HG03103 (cell line): Measurements from ENCODE around the gene RAPSN.
A peak's percentile ranks its signal among the peaks of the same experiment; 100 is the strongest.

Source experiments
- ATAC-seq: cut with Tn5 transposase; IDR thresholded peaks from one replicate; pipeline ENCODE4 v1.9.1; 2021; ENCODE audit warnings: low read depth; ENCODE audit not compliant: unreplicated experiment

The RAPSN gene

GRCh38 chr11:47436726-47437125, 12.2 kb downstream of the RAPSN start:
- ATAC-seq, result no peak

- ATAC-seq, result no peak
These were observed 13.2 kb downstream of the RAPSN start for GRCh38 chr11:47435687-47436086.

- ATAC-seq, result no peak
These were observed 14.7 kb downstream of the RAPSN start for GRCh38 chr11:47434011-47434786.

DNA sequence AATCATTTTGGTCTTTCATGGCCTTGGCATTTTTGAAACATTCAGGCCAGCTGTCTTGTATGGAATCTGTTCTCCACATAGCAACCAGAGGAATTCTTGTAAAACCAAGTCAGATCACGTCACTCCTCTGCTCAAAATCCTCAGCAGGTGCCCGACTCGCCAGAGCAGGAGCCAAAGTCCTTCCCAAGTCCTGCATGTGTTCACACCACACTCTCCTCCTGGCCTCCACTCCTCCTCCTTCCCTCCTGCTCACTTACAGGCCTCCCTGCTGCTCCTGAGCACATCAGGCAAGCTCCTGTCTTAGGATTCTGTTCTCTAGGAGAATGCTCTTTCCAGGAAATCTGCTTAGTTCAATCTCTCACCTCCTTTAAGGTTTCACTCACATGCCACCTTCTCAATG, 15.8 kb downstream of the RAPSN start:
- no peak for ATAC-seq

DNA sequence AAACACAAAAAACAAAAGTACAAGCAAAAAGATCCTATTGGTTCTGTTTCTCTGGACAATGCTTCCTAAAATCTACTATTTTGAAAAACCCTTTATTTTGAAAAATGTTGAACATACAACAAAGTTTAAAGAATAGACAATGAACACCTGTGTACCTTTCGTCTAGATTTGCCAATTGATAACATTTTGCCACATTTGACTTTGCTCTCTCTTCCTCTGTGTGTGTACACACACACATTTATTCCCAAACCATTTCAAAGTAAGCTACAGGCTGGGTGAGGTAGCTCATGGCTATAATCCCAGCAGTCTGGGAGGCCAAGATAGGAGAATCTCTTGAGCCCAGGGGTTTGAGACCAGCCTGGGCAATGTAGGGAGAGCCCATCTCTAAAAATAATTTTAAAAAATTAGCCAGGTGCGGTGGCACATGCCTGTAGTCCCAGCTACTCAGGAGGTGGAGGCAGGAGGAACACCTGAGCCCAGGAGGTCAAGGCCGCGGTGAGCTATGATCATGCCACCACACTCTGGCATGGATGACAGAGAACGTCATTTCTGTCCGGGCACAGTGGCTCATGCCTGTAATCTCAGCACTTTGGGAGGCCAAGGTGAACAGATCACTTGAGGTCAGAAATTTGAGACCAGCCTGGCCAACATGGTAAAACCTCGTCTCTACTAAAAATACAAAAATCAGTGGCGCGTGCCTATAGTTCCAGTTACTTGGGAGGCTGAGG, 17.4 kb downstream of the RAPSN start:
- ATAC-seq, result no peak

DNA sequence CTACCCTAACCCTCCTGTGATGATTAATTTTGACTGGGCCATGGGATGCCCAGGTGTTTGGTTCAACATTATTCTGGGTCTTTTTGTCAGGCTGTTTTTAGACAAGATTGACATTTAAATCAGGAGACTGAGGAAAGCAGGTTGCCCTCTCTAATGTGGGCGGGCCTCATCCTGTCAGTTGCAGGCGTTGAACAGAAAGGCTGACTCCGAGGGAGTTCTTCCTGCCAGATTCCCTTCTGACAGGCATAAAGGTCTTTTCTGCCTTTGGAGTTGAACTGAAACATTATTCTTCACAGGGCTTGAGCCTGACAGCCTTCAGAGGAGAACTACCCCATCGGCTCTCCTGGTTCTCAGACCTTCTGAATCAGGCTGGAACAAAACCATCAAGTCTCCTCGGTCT, 18.4 kb downstream of the RAPSN start:
- ATAC-seq, result no peak

DNA sequence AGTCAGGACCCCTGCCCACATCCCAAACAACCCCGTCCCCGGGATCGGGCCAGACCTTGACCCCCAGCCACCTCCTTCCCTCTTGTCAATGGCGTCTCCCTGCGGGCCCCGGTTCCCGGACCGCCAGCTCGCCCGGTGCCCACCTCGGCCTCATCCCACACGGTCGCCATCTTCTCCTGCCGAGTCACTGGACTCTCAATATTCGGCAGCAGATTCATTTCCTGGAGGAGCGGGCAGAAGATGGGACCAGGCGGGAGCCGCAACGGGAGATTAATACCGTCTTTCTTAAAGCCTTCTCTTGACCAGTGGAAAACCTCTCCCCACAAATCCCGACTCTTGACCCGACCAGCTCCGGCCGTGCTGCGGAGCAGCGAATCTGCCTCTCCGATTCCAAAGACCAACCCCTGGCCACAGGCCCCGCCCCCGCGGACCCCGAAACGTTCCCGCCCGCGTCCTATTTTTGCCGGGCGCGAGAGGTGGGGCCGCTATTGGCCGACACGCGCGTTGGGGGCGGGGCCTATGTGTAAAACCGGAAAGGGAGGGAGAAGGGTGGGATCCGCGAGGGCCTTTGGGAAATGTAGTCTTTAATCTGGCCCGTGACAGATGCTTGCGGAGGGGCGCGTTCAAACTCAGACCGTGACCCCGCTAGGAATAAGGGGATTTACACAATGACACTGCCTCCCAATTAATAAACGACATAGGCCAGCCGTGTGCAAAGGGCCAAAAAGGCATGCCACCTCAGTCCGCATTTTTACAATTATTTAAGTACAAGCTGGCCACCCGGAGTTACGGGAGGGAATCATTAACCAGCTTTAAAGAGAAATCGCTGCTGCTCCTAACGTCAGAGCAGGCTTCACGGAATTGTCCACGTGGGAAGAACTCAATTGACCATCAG, 22.6 kb downstream of the RAPSN start, which contains the start of gene PSMC3:
TSS of gene PSMC3 (minus strand) at position 378 of the 895 bp plus-strand sequence. CDS start at position 218, 160 bp downstream.
- peak; percentile 96 for ATAC-seq

GRCh38 chr11:47425611-47426010, 23.3 kb downstream of the RAPSN start:
- no peak for ATAC-seq

DNA sequence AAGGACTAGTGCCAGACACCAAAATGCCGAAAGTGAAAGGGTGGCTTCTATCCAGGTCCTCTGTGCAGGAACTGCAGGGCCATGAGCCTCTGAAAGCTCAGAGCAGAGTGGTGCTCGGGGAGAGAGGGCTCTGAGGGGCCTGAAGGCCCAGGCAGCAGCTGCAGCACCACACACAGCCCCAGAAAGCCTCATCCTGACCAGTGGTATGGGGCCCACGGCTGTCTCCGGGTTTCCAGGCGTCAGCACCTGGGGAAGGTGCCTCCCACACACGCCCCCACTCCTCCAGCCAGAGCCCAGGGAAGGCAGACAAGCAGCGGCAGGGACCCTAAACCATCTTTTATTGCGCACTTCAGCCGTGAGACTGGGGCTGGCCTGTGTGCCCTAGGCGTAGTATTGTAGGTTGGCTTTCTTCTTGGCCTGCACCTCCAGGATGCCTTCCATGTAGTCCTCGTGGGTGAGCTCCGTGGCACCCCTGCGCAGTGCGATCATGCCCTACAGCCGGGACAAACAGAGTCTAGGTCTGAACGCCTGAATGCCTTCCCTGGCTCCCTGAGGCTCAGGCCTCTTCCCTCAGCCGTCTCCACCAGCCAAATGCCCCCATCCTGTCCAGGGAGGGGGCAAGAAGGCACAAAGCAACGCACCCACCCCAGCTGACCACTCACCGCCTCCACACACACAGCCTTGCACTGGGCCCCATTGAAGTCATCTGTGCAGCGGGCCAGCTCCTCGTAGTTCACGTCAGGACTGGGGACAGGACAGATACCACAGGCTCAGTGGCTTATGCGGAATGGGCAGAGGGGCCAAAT, 30.3 kb downstream of the RAPSN start:
- ATAC-seq, result no peak

DNA sequence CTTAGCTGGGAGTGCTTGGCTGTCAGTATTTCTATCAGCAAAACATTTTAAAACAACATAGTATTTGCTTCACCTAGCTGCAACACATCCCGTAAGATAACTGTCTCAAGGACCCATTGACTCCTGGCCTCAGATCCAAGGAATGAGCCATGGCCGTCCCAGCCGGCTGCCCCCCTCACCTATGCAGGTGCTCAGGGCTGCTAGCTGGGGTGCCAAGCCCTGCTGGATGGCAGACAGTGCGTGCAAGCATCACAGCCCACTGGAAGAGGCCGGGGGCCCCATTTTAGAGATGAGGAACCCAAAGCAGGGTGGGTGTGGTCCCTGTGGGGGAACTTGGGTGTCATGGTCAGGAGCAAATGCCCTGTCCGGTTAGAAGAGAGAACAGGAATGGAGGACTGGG, 31.2 kb downstream of the RAPSN start:
- ATAC-seq, result no peak

GRCh38 chr11:47415949-47416472, 32.9 kb downstream of the RAPSN start:
- no peak for ATAC-seq

DNA sequence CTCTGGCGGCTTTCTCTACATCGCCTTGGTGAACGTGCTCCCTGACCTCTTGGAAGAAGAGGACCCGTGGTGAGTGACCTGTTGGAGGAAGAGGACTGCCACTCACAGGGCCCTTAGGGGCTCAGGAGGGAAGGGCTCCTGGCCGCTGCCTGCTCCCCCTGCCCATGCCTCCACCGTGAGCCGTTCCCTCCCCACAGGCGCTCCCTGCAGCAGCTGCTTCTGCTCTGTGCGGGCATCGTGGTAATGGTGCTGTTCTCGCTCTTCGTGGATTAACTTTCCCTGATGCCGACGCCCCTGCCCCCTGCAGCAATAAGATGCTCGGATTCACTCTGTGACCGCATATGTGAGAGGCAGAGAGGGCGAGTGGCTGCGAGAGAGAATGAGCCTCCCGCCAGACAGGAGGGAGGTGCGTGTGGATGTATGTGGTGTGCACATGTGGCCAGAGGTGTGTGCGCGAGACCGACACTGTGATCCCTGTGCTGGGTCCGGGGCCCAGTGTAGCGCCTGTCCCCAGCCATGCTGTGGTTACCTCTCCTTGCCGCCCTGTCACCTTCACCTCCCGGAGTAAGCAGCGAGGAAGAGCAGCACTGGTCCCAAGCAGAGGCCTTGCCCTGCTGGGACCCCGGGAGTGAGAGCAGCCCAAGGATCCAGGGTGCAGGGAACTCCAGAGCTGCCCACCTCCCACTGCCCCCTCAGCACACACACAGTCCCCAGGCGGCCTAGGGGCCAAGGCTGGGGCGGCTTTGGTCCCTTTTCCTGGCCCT, 33.7 kb downstream of the RAPSN start:
- no peak for ATAC-seq

DNA sequence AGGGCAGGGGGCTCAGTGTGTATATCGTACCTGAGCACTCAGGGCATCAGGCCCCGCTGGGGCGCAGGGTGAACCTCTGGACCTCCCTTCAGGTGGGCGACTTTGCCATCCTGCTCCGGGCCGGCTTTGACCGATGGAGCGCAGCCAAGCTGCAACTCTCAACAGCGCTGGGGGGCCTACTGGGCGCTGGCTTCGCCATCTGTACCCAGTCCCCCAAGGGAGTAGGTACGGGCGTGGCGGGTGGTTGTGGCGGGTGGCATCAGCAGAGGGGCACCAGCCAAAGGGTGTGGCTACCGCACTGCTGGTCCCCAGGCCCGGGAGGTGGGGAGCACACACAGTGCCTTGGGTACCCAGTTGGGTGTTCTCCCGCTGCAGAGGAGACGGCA, 34.3 kb downstream of the RAPSN start:
- no peak for ATAC-seq

DNA sequence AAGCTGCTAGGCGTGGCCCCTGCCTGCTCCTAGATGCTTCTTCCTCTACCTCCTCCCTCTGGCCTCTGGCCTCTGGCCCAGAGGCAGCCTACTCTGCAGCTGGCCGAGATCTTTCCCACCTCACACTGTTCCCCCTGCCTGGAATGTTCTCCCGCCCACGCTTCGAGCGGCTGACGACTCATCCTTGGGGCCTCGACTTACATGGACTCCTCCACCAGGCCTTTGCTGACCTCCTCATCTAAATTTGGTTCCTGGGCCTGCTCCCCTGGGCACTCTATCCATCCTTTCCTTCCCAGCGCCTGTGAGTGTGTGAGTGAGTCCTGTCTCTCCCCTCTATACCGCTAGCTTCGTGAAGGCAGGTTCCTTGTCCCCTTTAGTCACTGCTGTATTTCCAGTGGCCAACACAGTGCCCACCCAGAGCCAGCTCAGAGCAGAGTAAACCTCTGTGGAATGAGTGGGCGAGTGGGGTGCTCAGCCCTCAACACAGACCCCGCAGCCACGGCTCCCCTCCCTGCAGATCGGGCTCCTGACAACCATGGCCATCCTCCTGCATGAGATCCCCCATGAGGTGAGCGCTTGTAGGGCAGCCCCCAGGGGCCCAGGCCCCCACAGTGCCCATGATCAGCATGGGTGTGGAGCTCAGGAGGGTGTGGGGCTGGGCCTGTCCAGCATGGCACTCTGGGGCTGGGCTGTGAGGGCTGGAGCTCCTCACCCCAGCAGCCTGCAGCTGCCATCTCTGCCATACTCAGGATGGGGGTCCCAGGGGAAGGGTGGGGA, 34.8 kb downstream of the RAPSN start:
- no peak for ATAC-seq

GRCh38 chr11:47413351-47413750, 35.6 kb downstream of the RAPSN start:
- no peak for ATAC-seq

DNA sequence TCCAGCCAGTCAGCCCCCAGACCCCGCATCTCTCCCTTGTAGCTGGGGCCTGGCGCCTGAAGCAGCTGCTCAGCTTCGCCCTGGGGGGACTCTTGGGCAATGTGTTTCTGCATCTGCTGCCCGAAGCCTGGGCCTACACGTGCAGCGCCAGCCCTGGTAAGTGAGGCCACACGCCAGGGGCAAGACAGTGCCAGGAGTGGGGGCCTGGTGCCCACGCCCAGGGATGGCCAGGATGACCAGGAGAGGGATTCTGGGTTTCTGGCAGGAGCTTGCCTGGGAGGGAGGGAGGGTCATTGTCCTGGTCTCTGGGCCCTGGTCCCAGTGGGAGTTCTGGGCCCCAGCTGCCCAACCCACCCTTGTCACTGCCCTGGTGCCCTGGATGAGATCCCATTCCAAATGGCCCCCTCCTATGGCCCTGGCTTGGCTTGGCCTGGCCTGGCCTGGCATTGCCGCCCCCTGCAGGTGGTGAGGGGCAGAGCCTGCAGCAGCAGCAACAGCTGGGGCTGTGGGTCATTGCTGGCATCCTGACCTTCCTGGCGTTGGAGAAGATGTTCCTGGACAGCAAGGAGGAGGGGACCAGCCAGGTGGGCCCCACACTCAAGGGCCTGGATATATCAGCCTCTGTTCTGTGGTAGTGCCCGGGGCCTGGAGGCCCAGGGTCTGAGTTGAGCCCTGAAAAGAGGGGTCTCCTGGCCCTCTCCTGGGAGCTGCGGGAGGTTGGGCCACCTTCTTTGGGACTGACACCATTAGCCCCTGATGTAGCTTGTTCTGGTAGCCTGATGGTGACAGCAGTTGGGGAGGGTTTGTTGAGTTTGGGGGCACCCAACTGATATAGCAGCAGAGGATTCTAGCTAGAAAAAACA, 36.8 kb downstream of the RAPSN start:
- no peak for ATAC-seq
